ENCODE measurements around the gene TMEM117.

Gene TMEM117

DNA sequence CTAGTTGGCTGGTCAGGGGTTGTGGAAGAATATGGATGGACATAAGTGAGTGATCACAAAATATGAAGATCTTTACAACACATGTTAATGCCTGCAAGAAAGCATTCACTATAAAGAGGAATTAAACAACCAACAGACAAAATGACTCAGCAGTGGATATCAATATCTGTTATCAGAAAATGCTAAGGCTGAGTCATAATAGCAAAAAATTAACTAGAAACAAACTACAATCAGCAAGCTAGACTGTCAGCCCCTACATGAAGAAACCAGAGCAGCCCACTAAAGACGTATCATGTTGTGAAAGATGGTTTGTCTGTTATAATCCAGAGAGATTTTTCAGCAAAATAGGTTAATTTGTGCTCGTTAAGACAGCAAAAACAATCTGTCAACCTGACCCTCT is 567.3 kb downstream of the TMEM117 start:
- DNase-seq, result no peak

- no peak for DNase-seq
These were observed 569.4 kb downstream of the TMEM117 start for GRCh38 chr12:44405297-44405696.

GRCh38 chr12:44422559-44422958 is 586.7 kb downstream of the TMEM117 start:
- no peak for DNase-seq

DNA sequence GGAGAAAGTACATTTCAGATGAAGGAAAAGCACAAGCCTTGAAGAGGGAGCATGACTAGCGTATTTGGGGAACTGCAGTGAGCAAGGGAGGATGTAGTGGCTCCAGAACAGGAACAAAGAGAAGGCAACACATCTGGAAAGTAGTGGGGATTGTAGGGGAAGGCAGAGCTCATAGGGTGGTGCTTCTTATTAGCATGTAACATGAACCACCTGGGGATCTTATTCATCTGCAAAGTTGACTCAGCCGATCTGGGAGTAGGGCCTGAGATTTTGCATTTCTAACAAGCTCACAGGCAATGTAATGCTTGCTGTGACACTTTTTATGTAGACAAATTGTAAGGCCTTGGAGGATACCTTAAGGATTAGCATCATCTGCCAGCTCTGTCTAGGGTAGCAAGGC is 592.9 kb downstream of the TMEM117 start:
- no peak for DNase-seq

DNA sequence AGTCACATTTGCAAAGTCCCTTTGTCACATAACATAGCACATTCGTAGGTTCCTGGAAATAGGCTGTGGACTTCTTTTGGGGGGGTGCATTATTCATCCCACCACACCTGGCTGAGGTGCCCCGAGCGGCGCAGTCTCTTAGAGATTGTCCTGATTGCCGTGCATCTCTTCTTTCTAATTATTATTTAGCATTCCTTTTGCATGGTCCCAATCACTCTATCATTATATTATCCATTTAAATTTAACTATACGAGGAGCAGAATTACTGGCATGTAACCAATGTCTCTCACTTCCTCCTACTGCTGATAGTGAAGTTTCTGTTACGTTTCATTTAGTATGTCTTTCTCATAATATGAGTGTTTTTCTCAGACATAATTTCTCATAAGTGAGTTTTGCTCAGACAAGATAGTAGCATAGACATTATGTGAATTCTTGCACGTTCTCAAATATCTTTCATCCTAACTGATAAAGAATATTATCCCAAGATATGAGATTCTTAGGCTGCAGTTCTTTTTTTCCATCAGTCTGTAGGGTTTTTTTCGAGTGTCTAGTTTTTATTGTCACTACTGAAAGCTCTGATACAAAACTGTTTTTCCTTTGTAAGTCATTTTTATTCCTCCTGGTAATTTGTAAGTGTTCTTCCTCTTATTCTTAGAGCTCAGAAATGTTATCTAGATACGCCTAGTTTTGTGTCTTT is 595.9 kb downstream of the TMEM117 start:
- DNase-seq, result no peak

DNA sequence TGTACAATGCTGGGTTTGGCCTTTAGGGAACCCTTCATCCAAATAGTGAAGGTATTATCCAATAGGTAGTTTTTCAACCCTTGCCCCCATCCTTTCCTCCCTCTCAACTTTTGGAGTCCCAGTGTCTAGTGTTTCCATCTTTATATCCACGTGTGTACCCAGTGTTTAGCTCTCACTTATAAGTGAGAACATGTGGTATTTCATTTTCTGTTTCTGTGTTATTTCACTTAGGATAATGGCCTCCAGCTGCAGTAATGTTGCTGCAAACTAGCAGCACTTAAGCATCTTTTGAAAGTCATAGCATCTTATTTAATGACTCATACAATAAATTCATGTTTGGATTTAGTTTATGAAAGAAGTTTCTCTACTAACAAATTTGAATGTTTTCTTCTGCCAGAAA is 597.8 kb downstream of the TMEM117 start:
- DNase-seq, result no peak

GRCh38 chr12:44436756-44437155 is 600.9 kb downstream of the TMEM117 start:
- no peak for DNase-seq
